Subcutaneous adipose tissue (tissue), 4 donors: ENCODE measurements around the gene ECE2. TPM values are rescaled to one million over a fixed set of nuclear protein-coding genes. Genes with fewer than 3 reads are reported as not detected.

Source experiments
- total RNA-seq, 4 donors: library from RNA; depleted of rRNA; stranded (reverse); fragments of >200 nt; gene quantifications; one replicate each; pipeline ENCODE4 v1.1.0, GENCODE V29; 2016
- TF ChIP-seq, protein P1 (sequence below): fragments of 450-650 bp; IDR thresholded peaks from one replicate; pipeline ENCODE4 v1.5.1; 2016; ENCODE audit warnings: low read depth, mild to moderate bottlenecking, control low read depth, antibody characterized with exemption, moderate library complexity

ECE2 gene
- total RNA-seq: not detected

DNA sequence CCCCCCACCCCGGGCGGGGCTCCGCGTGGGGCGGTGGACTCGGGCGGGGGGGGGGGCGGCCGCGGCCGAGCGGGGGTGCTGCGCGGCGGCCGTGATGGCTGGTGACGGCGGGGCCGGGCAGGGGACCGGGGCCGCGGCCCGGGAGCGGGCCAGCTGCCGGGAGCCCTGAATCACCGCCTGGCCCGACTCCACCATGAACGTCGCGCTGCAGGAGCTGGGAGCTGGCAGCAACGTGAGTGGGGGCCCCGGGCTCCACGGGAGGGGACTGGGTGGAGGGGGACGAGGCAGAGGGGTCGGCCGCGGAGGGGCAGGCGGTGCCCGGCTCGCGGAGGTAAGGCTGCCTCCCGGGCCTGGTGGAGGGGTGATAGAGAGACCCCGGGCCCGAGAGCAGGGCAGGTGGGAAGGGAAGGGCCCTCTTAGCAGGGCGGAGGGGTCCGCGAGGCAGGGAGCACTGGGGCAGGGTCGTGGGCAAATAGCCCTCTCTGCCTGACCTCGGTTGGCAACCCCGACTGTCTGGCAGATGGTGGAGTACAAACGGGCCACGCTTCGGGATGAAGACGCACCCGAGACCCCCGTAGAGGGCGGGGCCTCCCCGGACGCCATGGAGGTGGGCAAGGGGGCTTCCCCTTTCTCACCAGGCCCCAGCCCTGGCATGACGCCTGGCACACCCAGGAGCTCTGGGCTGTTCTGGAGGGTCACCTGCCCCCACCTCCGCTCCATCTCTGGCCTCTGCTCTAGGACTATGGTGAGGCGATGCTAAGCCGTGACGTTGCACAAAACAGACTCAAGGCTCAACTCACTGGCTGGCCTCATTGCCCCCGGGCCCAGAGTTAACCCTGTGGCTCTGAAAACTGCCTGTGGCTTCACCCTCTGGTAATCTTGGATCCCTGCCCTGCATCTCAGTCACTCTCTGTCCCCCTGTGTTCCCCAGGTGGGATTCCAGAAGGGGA lies at the start of gene ECE2:
TSS of gene ECE2 (plus strand) at position 62 of the 950 bp plus-strand sequence. CDS start at position 194, 132 bp downstream.
- TF ChIP-seq, protein P1, sequence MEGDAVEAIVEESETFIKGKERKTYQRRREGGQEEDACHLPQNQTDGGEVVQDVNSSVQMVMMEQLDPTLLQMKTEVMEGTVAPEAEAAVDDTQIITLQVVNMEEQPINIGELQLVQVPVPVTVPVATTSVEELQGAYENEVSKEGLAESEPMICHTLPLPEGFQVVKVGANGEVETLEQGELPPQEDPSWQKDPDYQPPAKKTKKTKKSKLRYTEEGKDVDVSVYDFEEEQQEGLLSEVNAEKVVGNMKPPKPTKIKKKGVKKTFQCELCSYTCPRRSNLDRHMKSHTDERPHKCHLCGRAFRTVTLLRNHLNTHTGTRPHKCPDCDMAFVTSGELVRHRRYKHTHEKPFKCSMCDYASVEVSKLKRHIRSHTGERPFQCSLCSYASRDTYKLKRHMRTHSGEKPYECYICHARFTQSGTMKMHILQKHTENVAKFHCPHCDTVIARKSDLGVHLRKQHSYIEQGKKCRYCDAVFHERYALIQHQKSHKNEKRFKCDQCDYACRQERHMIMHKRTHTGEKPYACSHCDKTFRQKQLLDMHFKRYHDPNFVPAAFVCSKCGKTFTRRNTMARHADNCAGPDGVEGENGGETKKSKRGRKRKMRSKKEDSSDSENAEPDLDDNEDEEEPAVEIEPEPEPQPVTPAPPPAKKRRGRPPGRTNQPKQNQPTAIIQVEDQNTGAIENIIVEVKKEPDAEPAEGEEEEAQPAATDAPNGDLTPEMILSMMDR: no peak

DNA sequence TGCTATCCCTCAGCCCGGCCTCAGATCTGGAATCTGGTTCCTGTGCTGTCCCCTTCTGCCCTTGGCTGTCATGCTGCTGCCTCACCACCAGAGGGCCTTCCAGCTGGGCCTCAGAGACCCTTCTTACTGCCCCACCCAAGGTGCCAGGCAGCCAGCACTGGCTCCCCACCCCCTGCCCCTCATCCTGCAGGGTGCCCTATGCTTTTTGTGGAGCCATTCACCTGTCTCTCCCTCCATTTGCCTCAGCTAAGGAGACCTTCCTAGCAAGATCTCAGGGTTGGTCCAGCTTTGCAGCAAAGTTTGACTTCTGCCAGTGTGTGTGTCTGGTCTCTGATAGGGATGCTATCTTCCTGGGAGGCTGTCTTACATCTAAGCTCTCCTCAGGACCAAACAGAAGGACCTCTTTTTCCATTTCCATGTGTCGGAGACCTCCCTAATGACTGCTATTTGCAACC lies 48.3 kb upstream of the ECE2 start:
- TF ChIP-seq, protein P1: no peak

DNA sequence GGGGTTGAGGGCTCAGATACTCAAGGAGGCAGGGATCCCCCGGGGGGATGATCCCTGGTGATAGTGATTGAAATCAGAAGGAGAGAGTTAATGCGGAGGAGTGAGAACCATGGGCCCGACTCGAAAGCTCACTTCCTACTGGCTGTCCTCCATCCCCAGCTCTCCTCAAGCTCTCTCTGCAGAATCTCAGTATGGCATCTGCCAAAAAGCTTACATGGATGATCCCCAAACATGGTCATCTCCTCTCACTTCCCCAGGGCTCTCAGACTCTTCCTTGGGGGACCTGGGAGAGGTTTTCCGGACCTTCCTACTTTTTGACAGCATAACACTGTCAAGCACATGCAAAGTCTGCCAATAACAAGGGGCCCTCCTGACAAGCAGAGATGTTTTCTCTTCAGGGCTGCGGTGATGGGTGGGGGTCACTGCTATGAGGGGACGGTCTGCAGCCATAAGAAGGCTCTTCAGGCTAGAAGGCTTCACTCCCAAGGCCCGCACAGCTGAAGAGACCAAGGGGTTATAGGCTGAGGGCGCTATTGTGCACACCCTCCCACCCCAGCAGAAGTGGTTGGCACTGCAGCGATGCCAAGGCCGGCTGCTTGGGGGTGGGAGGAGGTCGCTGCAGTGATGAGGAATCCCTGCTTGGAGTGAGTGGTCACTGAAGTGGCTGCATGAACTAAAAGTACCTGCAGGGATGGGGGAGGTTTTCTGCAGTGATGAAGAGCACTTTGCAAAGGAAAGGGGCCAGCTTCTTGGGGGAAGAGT lies 47.3 kb upstream of the ECE2 start:
- TF ChIP-seq, protein P1: no peak

- TF ChIP-seq, protein P1: no peak
Measured at GRCh38 chr3:184229394-184230080, 46.3 kb upstream of the ECE2 start, which contains the start of gene VWA5B2. Gene VWA5B2, plus strand, starts transcription at chr3:184229585. Its CDS starts 944 bp downstream, at chr3:184230529.

GRCh38 chr3:184230081-184230602 lies 45.7 kb upstream of the ECE2 start:
- TF ChIP-seq, protein P1: no peak

DNA sequence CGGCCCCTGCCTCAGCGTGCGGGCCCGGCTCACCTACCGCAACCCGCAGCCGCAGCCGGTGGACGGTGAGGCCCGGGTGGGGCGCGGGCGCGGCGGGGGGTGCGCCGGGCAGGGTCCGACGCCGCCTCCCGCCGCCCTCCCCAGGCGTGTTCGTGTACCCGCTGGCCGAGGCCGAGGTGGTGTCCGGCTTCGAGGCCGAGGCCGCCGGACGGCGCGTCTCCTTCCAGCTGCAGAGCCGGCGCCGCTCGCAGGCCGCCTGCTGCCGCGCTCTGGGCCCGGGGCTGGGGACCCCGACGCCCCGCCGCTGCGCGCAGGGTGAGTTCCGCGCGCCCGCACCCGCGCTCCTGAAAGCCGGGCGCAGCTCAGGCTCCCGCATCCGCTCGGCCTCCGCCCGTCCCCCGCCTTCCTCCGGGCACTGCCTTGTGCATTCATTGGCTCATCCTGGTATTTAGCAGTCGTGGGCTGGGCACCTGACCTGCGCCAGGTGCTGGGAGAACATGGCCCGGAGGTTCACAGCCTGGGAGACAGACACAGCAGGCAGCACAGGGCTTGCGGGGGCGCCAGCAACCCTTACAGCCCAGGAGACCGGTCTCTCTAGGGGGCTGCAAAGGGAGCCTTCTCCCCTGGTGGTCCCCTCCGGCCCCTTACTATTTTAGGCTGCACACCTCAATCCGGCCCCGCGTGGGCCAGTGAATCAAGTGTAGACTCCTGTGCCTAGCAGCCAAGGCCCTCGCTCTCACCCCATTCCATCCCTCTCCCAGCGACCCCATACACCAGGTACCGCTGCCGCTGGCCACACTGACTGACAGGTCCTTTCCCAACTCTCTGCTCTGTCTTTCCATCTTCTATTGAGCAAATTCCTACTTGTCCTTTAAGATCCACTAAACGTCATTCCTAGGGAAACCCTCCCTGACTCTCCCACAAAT lies 45.0 kb upstream of the ECE2 start:
- TF ChIP-seq, protein P1: no peak
